CD4-positive, alpha-beta T cell (primary cell): Measurements from ENCODE around the gene AKR1D1. TPM values are rescaled to one million over a fixed set of nuclear protein-coding genes. Genes with fewer than 3 reads are reported as not detected.

Source experiments
- ATAC-seq: fragments of 200-7000 bp; cut with Tn5 transposase; one replicate; pipeline ENCODE4 v1.10.0; 2022; ENCODE audit warnings: mild to moderate bottlenecking; ENCODE audit not compliant: poor library complexity
- CTCF ChIA-PET: fragments of 350-600 bp; sonication (Branson Sonifier 250); formaldehyde crosslinking; loops from one replicate; lab custom pipeline; 2021; ENCODE audit warnings: antibody characterized with exemption, inconsistent platforms; lab: Charles Lee
- POLR2A ChIA-PET: fragments of 350-600 bp; sonication (Branson Sonifier 250); formaldehyde crosslinking; loops from one replicate; lab custom pipeline; 2021; ENCODE audit warnings: antibody characterized with exemption, inconsistent platforms; lab: Charles Lee
- DNase-seq, 14 experiments: peaks; one replicate each; pipeline ENCODE4 v3.0.0-alpha.2; 2013 to 2020; ENCODE audit warnings: mixed read lengths in 2 of 14
- H3K27ac ChIP-seq, 2 donors: one replicate each; pipeline versions ENCODE4 v1.5.1 to v1.7.0; 2013; ENCODE audit warnings: low read length in 2 of 2, low read depth in 1 of 2, mild to moderate bottlenecking in 1 of 2
- H3K27me3 ChIP-seq, 2 experiments: 1 replicate in 1 of 2; 2 replicates in 1 of 2; pipeline versions ENCODE4 v1.6.1 to v1.7.0; 2013; ENCODE audit warnings: low read length in 2 of 2, control low read depth in 1 of 2, mild to moderate bottlenecking in 1 of 2, moderate library complexity in 1 of 2; ENCODE audit not compliant: insufficient read depth in 2 of 2, control insufficient read depth in 1 of 2
- H3K36me3 ChIP-seq: one replicate; pipeline ENCODE4 v1.6.1; 2013; ENCODE audit warnings: low read length, control low read depth; ENCODE audit not compliant: insufficient read depth
- H3K4me1 ChIP-seq: one replicate; pipeline ENCODE4 v1.6.1; 2013; ENCODE audit warnings: low read length, control low read depth; ENCODE audit not compliant: insufficient read depth
- H3K4me3 ChIP-seq: one replicate; pipeline ENCODE4 v1.5.1; 2013; ENCODE audit warnings: mild to moderate bottlenecking, low read length, moderate library complexity
- H3K9me3 ChIP-seq, 2 experiments: 1 replicate in 1 of 2; 2 replicates in 1 of 2; pipeline versions ENCODE4 v1.6.1 to v1.7.0; 2013; ENCODE audit warnings: low read length in 2 of 2, mild to moderate bottlenecking in 2 of 2, control low read depth in 1 of 2, moderate library complexity in 1 of 2; ENCODE audit not compliant: control insufficient read depth in 1 of 2, insufficient read depth in 1 of 2
- H3K27ac Mint-ChIP-seq: one replicate; pipeline ENCODE4 v1.8.0; 2020; ENCODE audit warnings: mixed read lengths
- H3K27me3 Mint-ChIP-seq: one replicate; pipeline ENCODE4 v1.8.0; 2021; ENCODE audit warnings: mixed read lengths
- H3K36me3 Mint-ChIP-seq: one replicate; pipeline ENCODE4 v1.8.0; 2021; ENCODE audit warnings: low read depth, mixed read lengths
- H3K4me1 Mint-ChIP-seq: one replicate; pipeline ENCODE4 v1.8.0; 2021; ENCODE audit warnings: low read depth, mixed read lengths
- H3K4me3 Mint-ChIP-seq: one replicate; pipeline ENCODE4 v1.8.0; 2020; ENCODE audit warnings: mild to moderate bottlenecking, mixed read lengths
- H3K9me3 Mint-ChIP-seq: one replicate; pipeline ENCODE4 v1.8.0; 2020; ENCODE audit warnings: mixed read lengths
- intact Hi-C, 2 experiments: fragments of 100-400 bp; cut with DNase I in 1 of 2; cut with micrococcal nuclease in 1 of 2; formaldehyde crosslinking; loops; one replicate each; pipeline versions ENCODE4 v1.15.1 to v1.9.0; 2023 to 2025; cut with DNase I, micrococcal nuclease
- polyA plus RNA-seq, 2 donors: library from polyadenylated mRNA; unstranded; fragments of 120-200 nt; gene quantifications; one replicate each; pipeline ENCODE4 v1.2.1, GENCODE V29; 2013
- total RNA-seq, 174 experiments: library from RNA in 2 of 174; stranded (reverse) in 2 of 174; gene quantifications; one replicate each; pipeline ENCODE4 v1.2.3 and lab custom pipeline; 2021 to 2026
- TF ChIP-seq, protein P1 (sequence below): fragments of 200-600 bp; IDR thresholded peaks from one replicate; pipeline ENCODE4 v1.8.0; 2022; ENCODE audit warnings: antibody characterized with exemption, mild to moderate bottlenecking

The AKR1D1 gene, protein sequence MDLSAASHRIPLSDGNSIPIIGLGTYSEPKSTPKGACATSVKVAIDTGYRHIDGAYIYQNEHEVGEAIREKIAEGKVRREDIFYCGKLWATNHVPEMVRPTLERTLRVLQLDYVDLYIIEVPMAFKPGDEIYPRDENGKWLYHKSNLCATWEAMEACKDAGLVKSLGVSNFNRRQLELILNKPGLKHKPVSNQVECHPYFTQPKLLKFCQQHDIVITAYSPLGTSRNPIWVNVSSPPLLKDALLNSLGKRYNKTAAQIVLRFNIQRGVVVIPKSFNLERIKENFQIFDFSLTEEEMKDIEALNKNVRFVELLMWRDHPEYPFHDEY
- total RNA-seq, result not detected
- not detected for polyA plus RNA-seq (2013, experiment 1 of 2)
- 0.07 TPM for polyA plus RNA-seq (2013, experiment 2 of 2)
- 0 to 0.16 (median 0) reads per million in 172 experiments for total RNA-seq (lab: John Stamatoyannopoulos, UW)

DNA sequence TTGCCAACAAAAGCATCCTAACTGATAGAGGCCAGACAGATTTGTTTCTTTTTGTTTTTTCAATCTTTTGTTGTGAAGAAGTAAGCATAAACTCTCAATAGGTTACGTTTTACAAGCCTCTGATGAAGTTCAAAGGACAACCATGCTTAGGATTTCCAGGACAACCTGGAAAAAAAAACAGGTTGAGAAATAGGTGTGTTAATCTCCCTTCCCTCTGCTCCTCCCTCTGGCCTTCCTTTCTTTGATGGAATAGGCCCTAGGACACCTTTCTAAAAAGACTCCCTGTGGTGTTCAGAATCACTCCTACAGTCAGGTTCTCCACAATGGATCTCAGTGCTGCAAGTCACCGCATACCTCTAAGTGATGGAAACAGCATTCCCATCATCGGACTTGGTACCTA lies at the start of gene AKR1D1:
AKR1D1 (plus strand) TSS at position 264 of the 400 bp plus-strand sequence; CDS start at position 324, 60 bp downstream.
- Mint-ChIP-seq H3K9me3 (peaks cover 10% of the 10 kb centered on the region), H3K27ac (no peak within 1 kb of the TSS), H3K4me3 (no peak within 1 kb of the TSS), H3K36me3 (no peaks in the 10 kb centered on the region), H3K27me3 (peaks cover 6% of the 10 kb centered on the region), H3K4me1 (no peaks in the 10 kb centered on the region)
- H3K4me1 ChIP-seq, result no peaks in the 10 kb centered on the region
- no peaks in the 10 kb centered on the region for H3K9me3 ChIP-seq
- ATAC-seq, result no peak
- POLR2A ChIA-PET, result no interaction called here
- DNase-seq, result no peak
- no peaks in the 10 kb centered on the region for H3K27me3 ChIP-seq
- H3K4me3 ChIP-seq, result no peak within 1 kb of the TSS
- TF ChIP-seq, protein P1, sequence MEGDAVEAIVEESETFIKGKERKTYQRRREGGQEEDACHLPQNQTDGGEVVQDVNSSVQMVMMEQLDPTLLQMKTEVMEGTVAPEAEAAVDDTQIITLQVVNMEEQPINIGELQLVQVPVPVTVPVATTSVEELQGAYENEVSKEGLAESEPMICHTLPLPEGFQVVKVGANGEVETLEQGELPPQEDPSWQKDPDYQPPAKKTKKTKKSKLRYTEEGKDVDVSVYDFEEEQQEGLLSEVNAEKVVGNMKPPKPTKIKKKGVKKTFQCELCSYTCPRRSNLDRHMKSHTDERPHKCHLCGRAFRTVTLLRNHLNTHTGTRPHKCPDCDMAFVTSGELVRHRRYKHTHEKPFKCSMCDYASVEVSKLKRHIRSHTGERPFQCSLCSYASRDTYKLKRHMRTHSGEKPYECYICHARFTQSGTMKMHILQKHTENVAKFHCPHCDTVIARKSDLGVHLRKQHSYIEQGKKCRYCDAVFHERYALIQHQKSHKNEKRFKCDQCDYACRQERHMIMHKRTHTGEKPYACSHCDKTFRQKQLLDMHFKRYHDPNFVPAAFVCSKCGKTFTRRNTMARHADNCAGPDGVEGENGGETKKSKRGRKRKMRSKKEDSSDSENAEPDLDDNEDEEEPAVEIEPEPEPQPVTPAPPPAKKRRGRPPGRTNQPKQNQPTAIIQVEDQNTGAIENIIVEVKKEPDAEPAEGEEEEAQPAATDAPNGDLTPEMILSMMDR, result no peak
- H3K27ac ChIP-seq, result no peak within 1 kb of the TSS
- H3K36me3 ChIP-seq, result no peaks in the 10 kb centered on the region
- intact Hi-C loops, result no loop called here
- CTCF ChIA-PET, result no interaction called here

DNA sequence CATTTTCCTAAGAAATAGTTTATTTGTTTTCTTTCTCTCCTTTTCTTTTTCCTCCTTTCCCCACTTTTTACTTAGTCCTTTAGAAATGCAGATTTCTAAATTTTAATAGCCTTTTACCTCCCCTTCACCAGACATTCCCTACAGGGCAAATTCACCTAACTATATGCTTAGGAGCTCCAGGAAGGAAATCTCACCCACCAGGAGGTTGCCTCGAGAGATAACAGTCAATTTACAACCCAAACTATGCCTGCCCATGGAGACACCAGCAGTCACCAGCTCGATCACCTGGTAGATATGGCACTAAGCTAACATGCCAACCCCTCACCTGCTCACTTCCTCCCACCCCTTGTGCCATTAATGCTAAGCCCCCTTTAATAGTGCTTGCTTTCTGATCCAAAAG lies 49.2 kb upstream of the AKR1D1 start:
- no peaks in the 10 kb centered on the region for H3K36me3 ChIP-seq
- intact Hi-C loops, result no loop called here
- no peaks in the 10 kb centered on the region for H3K27me3 ChIP-seq
- no peak overlapping the region for H3K27ac Mint-ChIP-seq
- no peak overlapping the region for H3K27ac ChIP-seq
- H3K9me3 ChIP-seq, result peaks cover 0 to 4% of the 10 kb centered on the region in 2 experiments
- DNase-seq (no peak), ATAC-seq (no peak)
- no peak overlapping the region for H3K4me3 ChIP-seq
- no peaks in the 10 kb centered on the region for H3K36me3 Mint-ChIP-seq
- H3K27me3 Mint-ChIP-seq, result no peaks in the 10 kb centered on the region
- no peaks in the 10 kb centered on the region for H3K4me1 Mint-ChIP-seq
- H3K9me3 Mint-ChIP-seq, result peaks cover 4% of the 10 kb centered on the region
- H3K4me1 ChIP-seq, result no peaks in the 10 kb centered on the region
- POLR2A ChIA-PET, result no interaction called here
- H3K4me3 Mint-ChIP-seq, result no peak overlapping the region
- CTCF ChIA-PET, result no interaction called here
- TF ChIP-seq, protein P1, result no peak

GRCh38 chr7:138029126-138029525 lies 47.1 kb upstream of the AKR1D1 start:
- Mint-ChIP-seq H3K36me3 (no peaks in the 10 kb centered on the region), H3K27ac (no peak overlapping the region), H3K4me3 (no peak overlapping the region), H3K27me3 (no peaks in the 10 kb centered on the region), H3K9me3 (peaks cover 4% of the 10 kb centered on the region), H3K4me1 (no peaks in the 10 kb centered on the region)
- ChIA-PET POLR2A (no interaction called here), CTCF (no interaction called here)
- no peak for ATAC-seq
- H3K27me3 ChIP-seq, result no peaks in the 10 kb centered on the region
- no peak for DNase-seq
- no peak overlapping the region for H3K4me3 ChIP-seq
- peaks cover 0 to 4% of the 10 kb centered on the region in 2 experiments for H3K9me3 ChIP-seq
- H3K4me1 ChIP-seq, result no peaks in the 10 kb centered on the region
- no peak overlapping the region for H3K27ac ChIP-seq
- no peaks in the 10 kb centered on the region for H3K36me3 ChIP-seq
- intact Hi-C loops, result no loop called here
- TF ChIP-seq, protein P1, result no peak
